ENCODE data around the gene PLP2.

PLP2 gene

DNA sequence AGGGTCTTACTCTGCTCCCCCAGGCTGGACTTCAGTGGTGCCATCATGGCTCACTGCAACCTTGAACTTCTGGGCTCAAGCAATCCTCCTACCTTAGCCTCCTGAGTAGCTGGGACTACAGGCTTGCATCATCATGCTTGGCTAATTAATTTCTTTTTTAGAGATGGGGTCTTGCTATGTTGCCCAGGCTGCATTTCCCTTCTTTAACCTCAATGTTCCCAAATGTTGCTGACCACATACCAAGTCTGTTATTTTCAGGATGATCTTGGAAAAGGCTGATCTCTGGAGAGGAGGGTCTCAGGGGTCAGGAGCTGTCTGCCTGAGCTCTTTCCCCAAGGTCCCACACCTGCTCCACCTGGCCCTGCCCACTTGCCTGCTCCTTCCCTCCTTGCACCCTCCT, 48.4 kb downstream of the PLP2 start:
- no peak overlapping the region for H3K4me3 ChIP-seq (ENCODE audit: low read length)
- no peaks in the 10 kb centered on the region for H3F3A ChIP-seq (ENCODE audit: insufficient read depth, low read length)
- H3K27me3 ChIP-seq (replicated peaks; ENCODE audit: insufficient read depth, low read length), result no peaks in the 10 kb centered on the region
- H2AFZ ChIP-seq (ENCODE audit: low read length), result no peak overlapping the region
- H3K9me3 ChIP-seq (replicated peaks; ENCODE audit: insufficient read depth, low read length), result no peaks in the 10 kb centered on the region
- no peaks in the 10 kb centered on the region for H3K79me2 ChIP-seq (ENCODE audit: low read length)
- no peaks in the 10 kb centered on the region for H3K4me1 ChIP-seq (ENCODE audit: low read length)
- H3K4me2 ChIP-seq (ENCODE audit: low read depth, low read length), result no peak overlapping the region
- no peak for TF ChIP-seq EZH2 (optimal IDR thresholded peaks at IDR 0.05; ENCODE audit: low read depth, low read length)
- TF ChIP-seq, protein P1, sequence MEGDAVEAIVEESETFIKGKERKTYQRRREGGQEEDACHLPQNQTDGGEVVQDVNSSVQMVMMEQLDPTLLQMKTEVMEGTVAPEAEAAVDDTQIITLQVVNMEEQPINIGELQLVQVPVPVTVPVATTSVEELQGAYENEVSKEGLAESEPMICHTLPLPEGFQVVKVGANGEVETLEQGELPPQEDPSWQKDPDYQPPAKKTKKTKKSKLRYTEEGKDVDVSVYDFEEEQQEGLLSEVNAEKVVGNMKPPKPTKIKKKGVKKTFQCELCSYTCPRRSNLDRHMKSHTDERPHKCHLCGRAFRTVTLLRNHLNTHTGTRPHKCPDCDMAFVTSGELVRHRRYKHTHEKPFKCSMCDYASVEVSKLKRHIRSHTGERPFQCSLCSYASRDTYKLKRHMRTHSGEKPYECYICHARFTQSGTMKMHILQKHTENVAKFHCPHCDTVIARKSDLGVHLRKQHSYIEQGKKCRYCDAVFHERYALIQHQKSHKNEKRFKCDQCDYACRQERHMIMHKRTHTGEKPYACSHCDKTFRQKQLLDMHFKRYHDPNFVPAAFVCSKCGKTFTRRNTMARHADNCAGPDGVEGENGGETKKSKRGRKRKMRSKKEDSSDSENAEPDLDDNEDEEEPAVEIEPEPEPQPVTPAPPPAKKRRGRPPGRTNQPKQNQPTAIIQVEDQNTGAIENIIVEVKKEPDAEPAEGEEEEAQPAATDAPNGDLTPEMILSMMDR (IDR thresholded peaks at IDR 0.05; ENCODE audit: low read length), result no peak
- TF ChIP-seq EZH2phosphoT487 (IDR thresholded peaks at IDR 0.05; ENCODE audit: low read length), result no peak
- no peak overlapping the region for H3K9ac ChIP-seq (ENCODE audit: low read length)
- H3K36me3 ChIP-seq (replicated peaks; ENCODE audit: insufficient read depth, low read length), result no peaks in the 10 kb centered on the region
- H4K20me1 ChIP-seq (ENCODE audit: insufficient read depth, low read length), result no peaks in the 10 kb centered on the region
- DNase-seq, result no peak
- H3K9me2 ChIP-seq (replicated peaks; ENCODE audit: insufficient read depth, low read length), result no peaks in the 10 kb centered on the region
- H3K27ac ChIP-seq (ENCODE audit: low read length), result no peak overlapping the region

DNA sequence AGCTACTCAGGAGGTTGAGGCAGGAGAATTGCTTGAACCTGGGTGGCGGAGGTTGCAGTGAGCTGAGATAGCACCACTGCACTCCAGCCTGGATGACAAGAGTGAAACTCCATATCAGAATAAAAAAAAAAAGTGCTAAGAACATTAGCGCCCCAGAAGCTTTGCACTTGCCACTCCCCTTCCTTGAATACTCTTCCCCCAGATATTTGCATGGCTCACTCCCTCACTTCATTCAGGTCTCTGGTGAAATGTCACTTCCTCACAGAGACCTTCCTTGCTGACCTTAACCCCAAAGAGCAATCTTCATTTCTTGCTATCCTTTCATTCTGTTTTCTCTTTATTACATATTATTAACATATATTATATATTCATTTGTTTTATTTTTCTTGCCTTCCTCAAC, 50.2 kb downstream of the PLP2 start:
- H3K4me1 ChIP-seq (ENCODE audit: low read length), result no peaks in the 10 kb centered on the region
- DNase-seq, result no peak
- H3K79me2 ChIP-seq (ENCODE audit: low read length), result no peaks in the 10 kb centered on the region
- no peak overlapping the region for H3K4me3 ChIP-seq (ENCODE audit: low read length)
- no peaks in the 10 kb centered on the region for H3K27me3 ChIP-seq (replicated peaks; ENCODE audit: insufficient read depth, low read length)
- H3K9me2 ChIP-seq (replicated peaks; ENCODE audit: insufficient read depth, low read length), result no peaks in the 10 kb centered on the region
- H3K27ac ChIP-seq (ENCODE audit: low read length), result no peak overlapping the region
- no peaks in the 10 kb centered on the region for H4K20me1 ChIP-seq (ENCODE audit: insufficient read depth, low read length)
- H3F3A ChIP-seq (ENCODE audit: insufficient read depth, low read length), result no peaks in the 10 kb centered on the region
- H3K36me3 ChIP-seq (replicated peaks; ENCODE audit: insufficient read depth, low read length), result no peaks in the 10 kb centered on the region
- no peaks in the 10 kb centered on the region for H3K9me3 ChIP-seq (replicated peaks; ENCODE audit: insufficient read depth, low read length)
- TF ChIP-seq, protein P1 (IDR thresholded peaks at IDR 0.05; ENCODE audit: low read length), result no peak
- TF ChIP-seq EZH2phosphoT487 (IDR thresholded peaks at IDR 0.05; ENCODE audit: low read length), result no peak
- H3K4me2 ChIP-seq (ENCODE audit: low read depth, low read length), result no peak overlapping the region
- H2AFZ ChIP-seq (ENCODE audit: low read length), result no peak overlapping the region
- no peak overlapping the region for H3K9ac ChIP-seq (ENCODE audit: low read length)
